NCI-H524 (cell line): Measurements from ENCODE around the gene DMBT1.

ENCODE experiments used
- DNase-seq, 2 experiments: peaks; one replicate each; lab custom pipeline; 2025; lab: John Stamatoyannopoulos, UW

The DMBT1 gene

DNA sequence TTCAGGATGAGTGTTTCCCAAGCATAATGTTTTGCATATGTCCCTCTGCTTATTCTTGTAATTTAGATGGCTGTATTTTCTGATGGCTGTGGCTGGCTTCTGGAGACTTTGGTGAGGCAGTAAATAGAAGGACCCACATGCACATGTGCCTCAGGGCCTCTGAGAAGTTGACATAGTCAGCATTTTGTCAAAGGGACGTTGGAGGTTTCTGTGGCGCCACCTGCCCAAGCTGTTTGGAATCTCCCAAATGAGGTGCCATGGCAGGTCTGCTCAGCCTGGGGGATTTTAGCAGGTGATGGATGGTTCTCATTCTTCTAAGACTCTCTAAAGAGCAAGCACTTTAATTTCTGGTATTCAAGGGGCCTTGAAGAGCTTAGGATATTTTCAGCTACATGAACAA, 109.3 kb downstream of the DMBT1 start:
- DNase-seq: no peak

DNA sequence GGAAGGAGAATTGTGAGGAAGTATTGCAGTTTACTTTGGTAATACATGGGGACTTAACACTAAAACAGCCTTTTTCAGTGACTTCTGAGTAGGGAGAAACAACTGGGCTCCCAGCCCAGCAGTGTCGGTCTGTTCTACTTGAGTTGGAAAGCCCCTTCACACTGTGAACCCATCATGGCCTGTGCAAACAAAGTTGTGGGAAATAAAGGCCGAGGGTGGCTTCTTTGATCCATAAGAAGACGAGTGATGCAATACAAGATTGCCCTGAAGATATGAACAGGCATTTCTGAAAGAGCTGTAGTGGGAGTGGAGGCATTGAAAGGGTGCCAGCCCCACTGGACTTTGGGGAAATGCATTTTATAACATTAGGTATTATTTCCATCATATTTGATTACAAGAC, 110.8 kb downstream of the DMBT1 start:
- no peak for DNase-seq

DNA sequence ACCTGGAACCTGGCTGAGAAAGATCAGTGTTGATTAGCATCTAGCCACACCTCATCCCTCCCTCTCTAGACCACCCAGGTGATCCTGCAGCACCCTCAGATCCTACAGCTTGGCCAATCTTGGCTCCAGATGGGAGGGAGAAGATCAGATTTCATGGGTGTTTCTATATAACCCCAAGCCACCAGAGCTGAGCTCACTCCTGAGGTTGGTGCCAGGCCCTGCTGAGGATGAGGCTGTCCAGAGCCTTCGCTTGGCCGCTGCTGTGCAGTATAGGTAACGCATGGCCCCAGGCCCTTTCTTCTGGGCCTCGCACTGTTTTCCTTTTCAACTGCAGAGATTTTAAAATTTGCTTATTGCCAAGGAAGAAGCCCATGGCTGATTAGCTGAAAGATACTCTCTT, 112.1 kb downstream of the DMBT1 start:
- no peak for DNase-seq

DNA sequence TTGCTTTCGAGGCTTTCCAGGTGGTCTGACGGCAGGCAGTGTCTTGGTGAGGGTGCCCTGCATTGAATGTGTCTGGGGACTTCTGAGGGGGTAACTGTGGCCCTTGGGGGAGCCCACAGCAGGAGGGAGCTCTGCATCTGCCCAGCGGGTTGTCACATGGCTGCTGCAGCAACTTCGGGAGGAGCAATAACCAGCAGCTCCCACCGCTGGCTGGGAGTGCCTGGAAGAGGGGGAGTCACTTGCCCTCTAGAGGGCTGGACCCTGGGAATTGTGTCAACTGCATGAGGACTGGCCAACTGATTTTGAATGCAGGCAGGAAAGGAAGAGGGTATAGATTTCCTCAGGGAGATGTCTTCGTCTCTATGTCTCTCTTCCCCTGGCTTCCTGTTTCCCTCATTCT, 112.7 kb downstream of the DMBT1 start:
- DNase-seq: no peak

DNA sequence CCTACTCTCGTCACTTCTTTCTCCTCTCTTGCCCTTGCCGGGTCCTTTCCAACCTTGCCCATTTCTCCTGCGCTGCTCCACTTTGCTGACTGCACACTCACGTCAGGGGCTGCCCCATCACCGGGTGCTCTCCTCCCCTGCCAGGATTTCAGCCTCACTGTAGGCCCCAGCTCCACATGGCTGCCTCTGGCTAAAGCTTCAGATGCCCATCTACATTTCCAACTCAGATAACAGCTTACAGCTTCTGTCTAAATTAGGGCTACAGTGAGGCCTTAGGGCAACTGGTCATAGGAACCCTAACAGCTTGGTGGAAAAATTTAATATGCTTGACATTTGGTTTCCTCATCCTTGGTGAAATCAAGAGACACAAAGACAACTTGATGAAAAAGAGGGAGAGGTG, 113.2 kb downstream of the DMBT1 start:
- no peak for DNase-seq

DNA sequence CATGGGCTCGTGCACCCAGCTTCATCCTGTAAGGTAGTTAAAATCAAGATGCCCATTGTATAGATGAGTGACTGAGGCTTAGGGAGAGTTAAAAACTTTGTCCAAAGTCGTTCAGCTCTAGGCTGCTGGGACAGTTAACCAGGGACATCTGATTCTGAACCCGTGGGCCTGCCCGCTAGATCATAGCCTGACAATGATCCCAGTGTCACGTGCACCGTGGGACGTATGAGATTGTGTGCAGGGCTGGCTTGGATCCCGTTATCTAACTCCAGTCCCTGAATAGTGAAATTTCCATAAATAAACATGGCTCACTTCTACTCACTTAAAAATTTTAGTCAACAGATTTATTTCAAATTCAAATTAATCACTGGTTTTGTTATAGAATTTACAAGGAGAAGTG, 114.2 kb downstream of the DMBT1 start:
- DNase-seq: no peak

DNA sequence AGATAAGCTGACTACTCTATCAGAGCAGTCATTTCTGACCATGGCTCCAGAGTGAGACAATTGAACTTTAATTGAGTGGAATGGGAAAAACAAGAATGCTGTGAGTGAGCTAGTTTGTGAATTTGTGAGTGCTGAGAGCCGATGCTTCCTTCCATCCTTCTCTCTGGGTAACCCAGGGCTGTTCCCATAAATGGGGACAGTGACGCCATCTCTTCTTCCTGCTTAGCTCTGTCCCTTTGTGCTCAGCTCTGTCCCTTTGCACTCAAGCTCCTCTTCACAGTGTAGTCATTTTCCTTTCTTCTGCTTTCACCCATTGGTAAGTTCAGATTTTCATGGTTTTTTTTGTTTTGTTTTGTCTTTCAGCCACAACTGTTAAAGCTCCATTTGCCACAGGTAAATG, 114.7 kb downstream of the DMBT1 start:
- no peak for DNase-seq

DNA sequence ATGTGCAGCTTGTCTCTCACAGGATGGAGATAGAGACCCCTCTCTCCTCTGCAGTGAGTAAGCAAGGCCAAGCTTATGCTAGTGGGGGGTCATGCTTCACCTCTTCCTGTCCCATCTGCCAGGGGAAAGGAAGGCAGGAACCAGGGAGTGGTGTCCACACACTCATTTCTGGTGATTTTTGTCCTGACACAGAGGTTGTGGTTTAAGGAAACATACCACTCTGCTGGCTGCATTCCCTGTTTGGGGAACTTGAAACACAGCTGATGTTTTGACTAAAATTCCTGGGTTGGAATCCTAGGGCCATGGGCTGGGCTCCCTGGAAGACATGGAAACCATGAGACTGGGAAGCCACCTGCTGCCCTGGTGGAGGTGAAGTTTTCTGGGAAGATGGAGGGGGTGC, 117.7 kb downstream of the DMBT1 start:
- no peak for DNase-seq

DNA sequence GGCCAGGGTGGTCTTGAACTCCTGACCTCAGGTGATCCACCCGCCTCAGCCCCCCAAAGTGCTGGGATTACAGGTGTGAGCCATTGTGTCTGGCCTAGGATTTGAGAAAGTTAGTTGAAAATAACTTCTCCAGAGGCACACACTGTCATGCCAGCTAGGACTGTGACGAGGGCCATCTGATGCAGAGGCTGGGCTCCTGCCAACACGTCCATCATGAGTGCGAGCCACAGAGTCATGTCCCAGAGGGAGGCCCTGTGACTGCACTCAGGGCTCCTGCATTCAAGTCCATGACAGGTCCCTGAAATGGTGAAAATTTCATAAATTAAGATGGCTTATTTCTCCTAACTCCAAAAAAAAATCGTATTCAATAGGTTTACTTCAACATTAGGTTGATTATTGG, 122.0 kb downstream of the DMBT1 start:
- no peak for DNase-seq

DNA sequence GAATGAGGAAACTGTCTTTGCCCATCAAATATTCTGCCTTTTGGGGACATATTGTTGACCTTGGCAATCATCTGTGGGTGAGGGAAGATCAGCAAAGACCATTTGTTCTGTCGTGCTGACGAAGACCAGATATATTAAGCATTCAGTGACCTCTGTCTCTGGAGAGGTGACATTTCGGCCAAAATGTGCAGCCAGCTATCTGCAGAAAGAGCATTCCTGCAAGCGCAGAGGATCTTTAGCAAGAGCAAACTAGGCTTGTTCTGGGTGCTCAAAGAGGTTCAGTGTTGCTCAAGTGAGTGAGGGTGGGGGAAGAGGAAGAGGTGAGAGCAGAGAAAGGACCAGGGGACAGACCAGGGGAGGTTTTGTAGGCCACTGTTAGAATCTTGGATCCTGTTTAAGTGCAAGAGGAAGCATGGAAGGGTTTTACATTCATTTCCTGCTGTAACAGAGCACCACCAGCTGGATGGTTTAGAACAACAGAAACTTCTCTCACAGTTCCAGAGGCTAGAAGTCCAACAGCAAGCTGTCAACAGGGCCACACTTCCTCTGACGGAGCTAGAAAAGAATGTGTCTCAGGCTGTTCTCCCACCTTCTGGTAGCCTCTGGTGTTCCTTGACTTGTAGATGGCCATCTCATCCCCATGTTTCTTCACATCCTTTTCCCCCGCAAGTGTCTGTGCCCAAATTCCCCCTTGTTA, 127.9 kb downstream of the DMBT1 start:
- no peak for DNase-seq

DNA sequence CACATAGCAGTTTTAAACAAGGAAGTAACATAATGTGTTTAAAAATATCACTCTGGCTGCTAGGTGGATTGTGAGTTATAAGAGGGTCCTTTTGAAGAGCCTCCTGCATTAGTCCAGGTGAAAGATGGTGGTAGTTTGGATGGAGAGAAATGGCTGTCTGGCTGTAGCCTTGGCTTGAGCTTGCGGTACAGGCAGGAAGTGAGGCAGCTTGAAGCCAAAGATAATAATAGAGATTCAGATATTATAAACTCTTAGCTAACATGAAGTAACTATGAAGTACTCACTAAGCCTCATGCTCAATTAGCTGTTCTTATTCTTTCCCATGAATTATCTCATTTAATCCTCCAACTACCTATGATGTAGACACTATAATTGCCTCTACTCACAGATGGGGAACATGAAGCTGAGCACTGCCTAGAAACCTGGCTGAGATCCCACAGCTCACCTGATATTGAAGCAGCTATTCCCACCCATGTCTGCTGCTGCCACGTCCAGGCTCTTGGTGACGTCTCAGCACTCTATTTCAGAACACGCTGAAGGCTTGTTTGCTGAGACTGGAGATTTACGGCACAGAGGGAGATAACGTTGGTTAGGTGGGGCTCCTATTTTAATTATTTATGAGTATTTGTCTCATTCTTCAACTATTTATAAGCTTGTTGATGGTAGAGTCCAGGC, 128.7 kb downstream of the DMBT1 start:
- no peak for DNase-seq

DNA sequence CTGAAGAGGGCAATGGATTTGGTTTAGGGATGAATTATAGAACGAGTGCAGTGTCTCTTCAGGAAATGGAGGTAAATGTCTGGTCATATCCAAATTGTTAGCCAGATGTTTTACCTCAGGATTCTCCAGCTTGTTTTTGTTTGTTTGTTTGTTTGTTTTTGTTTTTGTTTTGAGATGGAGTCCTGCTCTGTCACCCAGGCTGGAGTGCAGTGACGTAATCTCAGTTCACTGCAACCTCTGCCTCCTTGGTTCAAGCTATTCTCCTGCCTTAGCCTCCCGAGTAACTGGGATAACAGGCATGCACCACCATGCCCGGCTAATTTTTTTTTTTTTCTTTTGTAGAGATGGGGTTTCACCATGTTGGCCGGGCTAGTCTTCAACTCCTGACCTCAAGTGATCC, 132.2 kb downstream of the DMBT1 start:
- no peak for DNase-seq
